ENCODE data around the gene FLYWCH1.

DNA sequence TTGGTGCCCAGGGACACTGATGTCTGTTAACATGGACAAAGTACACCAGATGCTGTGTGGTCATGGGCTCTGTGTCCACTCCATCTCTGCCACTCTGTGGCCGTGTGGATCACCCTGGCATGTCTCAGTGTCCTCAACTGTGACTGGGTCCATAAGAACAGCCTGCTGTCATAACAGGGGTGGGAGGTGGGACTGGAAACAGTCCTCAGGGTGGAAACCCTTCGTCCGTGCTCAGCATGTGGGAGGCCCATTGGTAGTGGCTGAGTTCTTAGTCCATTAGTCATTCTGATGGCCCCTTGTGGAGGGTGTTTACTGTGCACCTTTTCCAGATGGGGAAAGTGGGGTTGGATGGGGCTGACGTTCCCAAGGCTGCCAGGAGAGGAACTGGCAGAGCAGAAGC lies 15.9 kb upstream of the FLYWCH1 start:
- no peak for TF ChIP-seq EZH2 (IDR thresholded peaks at IDR 0.05; ENCODE audit: borderline replicate concordance, insufficient read depth, low read depth, low read length, poor library complexity, severe bottlenecking)
- TF ChIP-seq, protein P1, sequence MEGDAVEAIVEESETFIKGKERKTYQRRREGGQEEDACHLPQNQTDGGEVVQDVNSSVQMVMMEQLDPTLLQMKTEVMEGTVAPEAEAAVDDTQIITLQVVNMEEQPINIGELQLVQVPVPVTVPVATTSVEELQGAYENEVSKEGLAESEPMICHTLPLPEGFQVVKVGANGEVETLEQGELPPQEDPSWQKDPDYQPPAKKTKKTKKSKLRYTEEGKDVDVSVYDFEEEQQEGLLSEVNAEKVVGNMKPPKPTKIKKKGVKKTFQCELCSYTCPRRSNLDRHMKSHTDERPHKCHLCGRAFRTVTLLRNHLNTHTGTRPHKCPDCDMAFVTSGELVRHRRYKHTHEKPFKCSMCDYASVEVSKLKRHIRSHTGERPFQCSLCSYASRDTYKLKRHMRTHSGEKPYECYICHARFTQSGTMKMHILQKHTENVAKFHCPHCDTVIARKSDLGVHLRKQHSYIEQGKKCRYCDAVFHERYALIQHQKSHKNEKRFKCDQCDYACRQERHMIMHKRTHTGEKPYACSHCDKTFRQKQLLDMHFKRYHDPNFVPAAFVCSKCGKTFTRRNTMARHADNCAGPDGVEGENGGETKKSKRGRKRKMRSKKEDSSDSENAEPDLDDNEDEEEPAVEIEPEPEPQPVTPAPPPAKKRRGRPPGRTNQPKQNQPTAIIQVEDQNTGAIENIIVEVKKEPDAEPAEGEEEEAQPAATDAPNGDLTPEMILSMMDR (IDR thresholded peaks at IDR 0.05), result no peak

Measured in B cell (primary cell).